ENCODE results near the gene TPRG1. TPM values are rescaled to one million over a fixed set of nuclear protein-coding genes. Genes with fewer than 3 reads are reported as not detected.

The TPRG1 gene
- total and polyA plus RNA-seq, 2 of the 8 experiments (the other 6 are each of a cell fraction or from before 2014, with no cell fraction given): 0.37 to 0.47 TPM

GRCh38 chr3:189142527-189142926 lies 29.2 kb upstream of the TPRG1 start:
- TF ChIP-seq SAP30 (IDR thresholded peaks at IDR 0.05; ENCODE audit: insufficient read depth, insufficient replicate concordance, low read length) (no peak), HDAC6 (IDR thresholded peaks at IDR 0.05; ENCODE audit: low read depth, low read length) (no peak), E2F6 (IDR thresholded peaks at IDR 0.05) (no peak), CBX8 (IDR thresholded peaks at IDR 0.05; ENCODE audit: borderline replicate concordance, low read depth, low read length) (no peak), EP300 (IDR thresholded peaks at IDR 0.05; ENCODE audit: borderline replicate concordance in 1 of 2, low read depth in 2 of 2, low read length in 2 of 2) (no peak), SP4 (IDR thresholded peaks at IDR 0.05; ENCODE audit: low read length) (no peak), TBP (IDR thresholded peaks at IDR 0.05; ENCODE audit: low read depth, low read length) (no peak), SUZ12 (IDR thresholded peaks at IDR 0.05; ENCODE audit: low read length) (no peak), TAF1 (IDR thresholded peaks at IDR 0.05; ENCODE audit: low read depth, low read length) (no peak), SRF (IDR thresholded peaks at IDR 0.05; ENCODE audit: low read depth, low read length) (no peak), SP2 (IDR thresholded peaks at IDR 0.05; ENCODE audit: low read length) (no peak), RNF2 (IDR thresholded peaks at IDR 0.05; ENCODE audit: borderline replicate concordance, low read depth, low read length, missing control alignments, poor library complexity, severe bottlenecking) (no peak)
- H3K23me2 ChIP-seq (ENCODE audit: low read depth, low read length): no peaks in the 10 kb centered on the region
- CTCF ChIA-PET (ENCODE audit: partially characterized antibody): interaction anchor here (2.0 kb wide), 2 partner anchors 93 to 101 kb away, joined by 4 to 5 read pairs; no protein-coding TSS in a partner anchor
- H3K36me3 ChIP-seq (ENCODE audit: control insufficient read depth in 2 of 4, insufficient read depth in 4 of 4, low read length in 3 of 4): no peaks in the 10 kb centered on the region
- H2BK12ac ChIP-seq (ENCODE audit: low read depth, low read length): no peak overlapping the region
- H4K20me1 ChIP-seq (replicated peaks in 1 of 2; ENCODE audit: control insufficient read depth in 1 of 2, insufficient read depth in 2 of 2, low read length in 2 of 2): no peaks in the 10 kb centered on the region
- peaks cover 0 to under 1% (median 0%) of the 10 kb centered on the region in 4 experiments; a peak in 2 of 7 replicates for H3K4me1 ChIP-seq (replicated peaks in 1 of 4; ENCODE audit: control insufficient read depth in 3 of 4, insufficient read depth in 4 of 4, low read length in 3 of 4)
- no peak overlapping the region for H3K18ac ChIP-seq (ENCODE audit: extremely low read depth, low read length)
- H3K4ac ChIP-seq (replicated peaks; ENCODE audit: insufficient read length, low read depth, low read length): no peak overlapping the region
- H2AFZ ChIP-seq (ENCODE audit: low read length): no peak overlapping the region
- FAIRE-seq (no peak), DNase-seq (ENCODE audit: low read depth in 1 of 2, low spot score in 2 of 2) (no peak)
- no peaks in the 10 kb centered on the region for H3K9me3 ChIP-seq (ENCODE audit: insufficient read depth in 2 of 2, low read depth in 1 of 2, low read length in 1 of 2)
- H4K91ac ChIP-seq (replicated peaks; ENCODE audit: insufficient read length, low read length): no peak overlapping the region
- no peak overlapping the region for H3K14ac ChIP-seq (ENCODE audit: insufficient read length)
- H4K8ac ChIP-seq (ENCODE audit: extremely low read depth, insufficient read depth, low read length): no peak overlapping the region
- H3K4me3 ChIP-seq (ENCODE audit: extremely low read depth in 1 of 4, insufficient read depth in 2 of 4, low read depth in 3 of 4, low read length in 4 of 4): no peak overlapping the region
- no peaks in the 10 kb centered on the region for H3K79me2 ChIP-seq (ENCODE audit: control insufficient read depth in 1 of 2, insufficient read depth in 2 of 2, low read length in 2 of 2)
- no peak overlapping the region for H3K23ac ChIP-seq (ENCODE audit: insufficient read length)
- H2BK120ac ChIP-seq (replicated peaks; ENCODE audit: low read depth, low read length): no peak overlapping the region
- POLR2A ChIA-PET (ENCODE audit: partially characterized antibody): no interaction called here
- no peak overlapping the region for H3K9ac ChIP-seq (replicated peaks in 1 of 4; ENCODE audit: extremely low read depth in 1 of 4, low read depth in 3 of 4, low read length in 3 of 4)
- no peak overlapping the region for H2BK15ac ChIP-seq (ENCODE audit: low read length)
- no peaks in the 10 kb centered on the region; a peak in 1 of 7 replicates for H3K27me3 ChIP-seq (replicated peaks in 1 of 4; ENCODE audit: control insufficient read depth in 3 of 4, extremely low read depth in 1 of 4, insufficient read depth in 3 of 4, low read length in 3 of 4)
- H4K5ac ChIP-seq (ENCODE audit: insufficient read length, low read depth, low read length): no peak overlapping the region
- H3K56ac ChIP-seq (replicated peaks; ENCODE audit: insufficient read length, low read depth, low read length): no peak overlapping the region
- WGBS, 2 experiments (ENCODE audit: extremely low coverage in 1 of 2, insufficient coverage in 1 of 2, insufficient read length in 1 of 2, insufficient replicate concordance in 2 of 2, low coverage in 1 of 2, low lambda C conversion rate in 2 of 2, missing lambda C conversion rate in 1 of 2): 87% methylated on average over 1 of the region's 1 CpG; no CpG with 5 or more reads in 1 of the 2 experiments
- H3K4me2 ChIP-seq (ENCODE audit: insufficient read depth in 1 of 2, low read depth in 2 of 2, low read length in 2 of 2): no peak overlapping the region
- H3K79me1 ChIP-seq (ENCODE audit: low read depth, low read length): no peaks in the 10 kb centered on the region
- H2BK5ac ChIP-seq (ENCODE audit: low read depth, low read length): no peak overlapping the region
- H3K27ac ChIP-seq (ENCODE audit: low read depth, low read length): no peak overlapping the region
- H2AK5ac ChIP-seq (ENCODE audit: low read depth, low read length): no peak overlapping the region
- H2BK20ac ChIP-seq (ENCODE audit: low read length): no peak overlapping the region

Data from H1 (cell line).